AG04450 (cell line): ENCODE data around the gene LRP3. TPM values are rescaled to one million over a fixed set of nuclear protein-coding genes. Genes with fewer than 3 reads are reported as not detected.
A peak's percentile ranks its signal among the peaks of the same experiment; 100 is the strongest.

ENCODE experiments used
- CTCF ChIA-PET: fragments of 300-600, 350-600 bp; formaldehyde crosslinking; extraction: SDS; loops from one replicate; lab custom pipeline; 2022; ENCODE audit warnings: antibody characterized with exemption, inconsistent platforms; lab: Charles Lee
- POLR2A ChIA-PET: fragments of 350-600 bp; formaldehyde crosslinking; extraction: SDS; loops from one replicate; lab custom pipeline; 2021; ENCODE audit warnings: antibody characterized with exemption, inconsistent platforms; lab: Yijun Ruan, JAX
- DNase-seq: peaks from one replicate; pipeline ENCODE4 v3.0.0-alpha.2; 2011; ENCODE audit warnings: low read depth, low spot score
- H3K27ac ChIP-seq: one replicate; pipeline ENCODE4 v1.5.1; 2012; ENCODE audit warnings: low read depth, low read length, control low read depth
- H3K27me3 ChIP-seq: one replicate; pipeline ENCODE4 v1.6.0; 2012; ENCODE audit warnings: low read length; ENCODE audit not compliant: control insufficient read depth, insufficient read depth
- H3K4me3 ChIP-seq: 2 replicates; pipeline ENCODE4 v1.5.1; 2011; ENCODE audit warnings: mild to moderate bottlenecking, low read depth, low read length, control low read depth
- H3K9me3 ChIP-seq: 2 replicates; pipeline ENCODE4 v1.5.1; 2012; ENCODE audit warnings: low read length; ENCODE audit not compliant: control insufficient read depth, insufficient read depth
- CTCF ChIP-seq: IDR thresholded peaks from 2 replicates; pipeline ENCODE4 v1.5.1; 2011; ENCODE audit warnings: low read depth, low read length, control low read depth, inconsistent platforms
- polyA plus RNA-seq: library from polyadenylated mRNA; depleted of rRNA; stranded (reverse); fragments of >200 nt; gene quantifications from 2 replicates; pipeline ENCODE4 v1.2.3, GENCODE V29; 2011

Gene LRP3
- polyA plus RNA-seq, 1 experiment: 9.5 TPM

GRCh38 chr19:33194886-33195644, 935 bp downstream of the LRP3 start:
- POLR2A ChIA-PET: no interaction called here
- H3K27ac ChIP-seq: no peak overlapping the region
- peaks cover 9% of the 10 kb centered on the region for H3K27me3 ChIP-seq
- no peak for DNase-seq
- peak overlapping the region; percentile 66 for H3K4me3 ChIP-seq
- CTCF ChIA-PET: interaction anchor here (1.3 to 2.8 kb wide), 2 partner anchors 11 to 70 kb away, joined by 6 to 20 read pairs; no protein-coding TSS in a partner anchor
- TF ChIP-seq CTCF: no peak
- H3K9me3 ChIP-seq: no peaks in the 10 kb centered on the region

GRCh38 chr19:33195645-33196347, 1.7 kb downstream of the LRP3 start:
- no peak for TF ChIP-seq CTCF
- Histone ChIP-seq H3K27me3 (peaks cover 8% of the 10 kb centered on the region), H3K4me3 (peak overlapping the region; percentile 66), H3K9me3 (no peaks in the 10 kb centered on the region), H3K27ac (no peak overlapping the region)
- CTCF ChIA-PET: interaction anchor here (1.3 to 2.8 kb wide), 3 partner anchors 12 to 70 kb away, joined by 4 to 20 read pairs (median 6); no protein-coding TSS in a partner anchor
- POLR2A ChIA-PET: no interaction called here
- DNase-seq: no peak

- Histone ChIP-seq H3K4me3 (no peak overlapping the region), H3K27me3 (peaks cover 4% of the 10 kb centered on the region), H3K9me3 (no peaks in the 10 kb centered on the region), H3K27ac (no peak overlapping the region)
- no peak for DNase-seq
- ChIA-PET POLR2A (no interaction called here), CTCF (interaction anchor here (1.5 to 2.8 kb wide), 2 partner anchors 12 to 39 kb away, joined by 4 to 20 read pairs; no protein-coding TSS in a partner anchor)
- no peak for TF ChIP-seq CTCF
These were observed 2.5 kb downstream of the LRP3 start for GRCh38 chr19:33196446-33197193.

- no peak for DNase-seq
- CTCF ChIA-PET: interaction anchor here (2.8 kb wide), 1 partner anchor 13 kb away, joined by 20 read pairs; no protein-coding TSS in a partner anchor
- no peak for TF ChIP-seq CTCF
- Histone ChIP-seq H3K9me3 (no peaks in the 10 kb centered on the region; the same call in 1 of the 2 replicates), H3K4me3 (no peak overlapping the region), H3K27me3 (no peaks in the 10 kb centered on the region), H3K27ac (no peak overlapping the region)
- POLR2A ChIA-PET: no interaction called here
These were observed 3.5 kb downstream of the LRP3 start for GRCh38 chr19:33197591-33198000.
